ENCODE results near the gene PLXDC2.

Gene PLXDC2

DNA sequence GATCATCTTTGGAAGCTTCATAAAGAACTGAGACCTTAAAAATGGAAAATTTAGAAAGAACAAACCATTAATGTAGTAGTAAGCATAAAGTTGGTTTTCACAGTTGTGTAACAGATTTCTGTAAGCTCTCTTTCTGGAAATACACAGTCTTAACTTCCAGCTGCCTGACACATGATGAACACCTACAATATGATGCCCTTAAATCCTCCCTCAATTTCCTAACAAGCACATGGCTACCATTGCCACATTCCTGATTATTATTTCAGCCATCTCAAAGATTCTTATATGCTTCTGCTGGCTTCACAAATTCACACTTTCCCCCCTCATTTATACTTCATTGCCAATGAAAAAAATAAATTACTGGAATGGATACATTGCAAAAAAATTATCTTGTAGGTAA is 49.4 kb downstream of the PLXDC2 start:
- H3K4me3 ChIP-seq (ENCODE audit: control insufficient read depth, low read depth, low read length): no peak overlapping the region
- TF ChIP-seq, protein P1, sequence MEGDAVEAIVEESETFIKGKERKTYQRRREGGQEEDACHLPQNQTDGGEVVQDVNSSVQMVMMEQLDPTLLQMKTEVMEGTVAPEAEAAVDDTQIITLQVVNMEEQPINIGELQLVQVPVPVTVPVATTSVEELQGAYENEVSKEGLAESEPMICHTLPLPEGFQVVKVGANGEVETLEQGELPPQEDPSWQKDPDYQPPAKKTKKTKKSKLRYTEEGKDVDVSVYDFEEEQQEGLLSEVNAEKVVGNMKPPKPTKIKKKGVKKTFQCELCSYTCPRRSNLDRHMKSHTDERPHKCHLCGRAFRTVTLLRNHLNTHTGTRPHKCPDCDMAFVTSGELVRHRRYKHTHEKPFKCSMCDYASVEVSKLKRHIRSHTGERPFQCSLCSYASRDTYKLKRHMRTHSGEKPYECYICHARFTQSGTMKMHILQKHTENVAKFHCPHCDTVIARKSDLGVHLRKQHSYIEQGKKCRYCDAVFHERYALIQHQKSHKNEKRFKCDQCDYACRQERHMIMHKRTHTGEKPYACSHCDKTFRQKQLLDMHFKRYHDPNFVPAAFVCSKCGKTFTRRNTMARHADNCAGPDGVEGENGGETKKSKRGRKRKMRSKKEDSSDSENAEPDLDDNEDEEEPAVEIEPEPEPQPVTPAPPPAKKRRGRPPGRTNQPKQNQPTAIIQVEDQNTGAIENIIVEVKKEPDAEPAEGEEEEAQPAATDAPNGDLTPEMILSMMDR (IDR thresholded peaks at IDR 0.05; ENCODE audit: control insufficient read depth, insufficient read depth, low read depth, low read length, missing control alignments): no peak

DNA sequence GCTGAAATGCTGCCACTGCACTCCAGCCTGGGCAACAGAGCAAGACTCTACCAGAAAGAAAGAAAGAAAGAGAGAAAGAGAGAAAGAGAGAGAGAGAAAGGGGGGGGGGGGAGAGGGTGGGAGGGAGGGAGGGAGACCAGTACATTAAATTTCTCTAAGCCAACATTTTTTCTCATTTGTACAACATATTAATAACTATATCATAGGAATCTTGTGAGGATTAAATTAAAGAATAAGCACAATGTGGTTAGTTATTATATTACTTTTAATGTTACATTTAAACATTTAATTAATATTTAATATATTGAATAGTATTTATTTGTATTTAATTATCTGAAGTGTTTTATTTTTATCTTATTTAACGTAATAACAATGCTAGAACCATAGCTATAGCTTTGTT is 53.1 kb downstream of the PLXDC2 start:
- TF ChIP-seq, protein P1 (IDR thresholded peaks at IDR 0.05; ENCODE audit: control insufficient read depth, insufficient read depth, low read depth, low read length, missing control alignments): no peak
- no peak for DNase-seq (ENCODE audit: low read depth)
- H3K4me3 ChIP-seq (ENCODE audit: control insufficient read depth, low read depth, low read length): no peak overlapping the region

More for the DNA sequence above, 49.4 kb downstream of the PLXDC2 start:
- no peak for DNase-seq (ENCODE audit: low read depth)

DNA sequence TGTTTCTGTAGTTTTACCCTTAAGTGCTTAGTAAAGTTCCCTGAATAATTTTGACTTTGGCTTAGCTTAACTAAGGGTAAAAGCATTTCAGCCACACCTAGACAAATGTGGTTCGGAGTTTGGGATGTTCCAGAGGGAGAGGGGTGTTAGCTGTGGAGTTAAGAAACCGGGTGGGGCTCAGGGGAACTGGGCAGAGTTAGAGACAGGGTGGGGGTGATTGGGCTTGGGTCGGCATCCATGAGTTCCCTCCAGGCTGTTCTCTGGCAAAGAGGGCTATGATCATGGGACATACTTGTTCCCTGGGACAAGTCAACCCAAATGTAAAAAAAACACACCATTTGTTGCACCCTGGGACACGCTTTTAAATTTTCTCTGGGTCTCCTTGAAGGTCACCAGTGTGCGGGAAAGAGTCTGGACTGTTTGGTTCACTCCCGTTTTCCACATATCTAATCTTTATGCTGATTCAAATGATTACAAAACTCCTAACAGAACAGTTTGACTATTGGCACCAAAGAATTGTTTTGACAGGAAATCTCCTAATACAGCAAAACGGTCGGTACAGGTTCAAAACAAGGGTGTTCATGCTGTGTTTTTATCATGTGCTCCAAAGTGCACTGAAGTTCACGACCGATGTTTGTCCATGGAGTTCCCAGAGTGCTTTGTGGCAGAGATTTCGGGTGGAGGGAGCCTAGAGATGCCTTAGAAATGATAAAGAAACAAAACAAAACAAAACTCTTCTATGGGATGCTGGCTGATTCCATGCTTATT is 56.5 kb downstream of the PLXDC2 start:
- TF ChIP-seq, protein P1 (IDR thresholded peaks at IDR 0.05; ENCODE audit: control insufficient read depth, insufficient read depth, low read depth, low read length, missing control alignments): no peak
- no peak overlapping the region for H3K4me3 ChIP-seq (ENCODE audit: control insufficient read depth, low read depth, low read length)
- no peak for DNase-seq (ENCODE audit: low read depth)

DNA sequence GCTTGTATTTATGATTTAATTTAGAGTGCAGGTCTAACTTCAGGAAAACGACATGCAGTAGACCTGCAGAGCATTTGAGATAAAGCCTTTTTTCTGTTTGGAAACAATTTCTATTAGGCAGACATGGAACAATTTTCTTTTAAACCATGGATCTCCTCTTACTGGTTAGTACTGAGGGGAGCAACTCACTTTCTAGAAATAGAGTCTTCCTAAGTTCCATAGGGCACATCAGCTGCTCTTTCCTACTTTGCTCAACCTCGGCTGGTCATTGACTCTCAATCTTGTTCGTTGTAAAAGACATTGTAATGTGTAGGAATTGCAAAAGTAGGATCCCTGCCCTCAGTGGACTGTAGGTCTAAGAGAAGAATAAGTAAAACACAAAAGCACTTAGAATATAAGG is 58.0 kb downstream of the PLXDC2 start:
- no peak overlapping the region for H3K4me3 ChIP-seq (ENCODE audit: control insufficient read depth, low read depth, low read length)
- TF ChIP-seq, protein P1 (IDR thresholded peaks at IDR 0.05; ENCODE audit: control insufficient read depth, insufficient read depth, low read depth, low read length, missing control alignments): no peak
- DNase-seq (ENCODE audit: low read depth): no peak

DNA sequence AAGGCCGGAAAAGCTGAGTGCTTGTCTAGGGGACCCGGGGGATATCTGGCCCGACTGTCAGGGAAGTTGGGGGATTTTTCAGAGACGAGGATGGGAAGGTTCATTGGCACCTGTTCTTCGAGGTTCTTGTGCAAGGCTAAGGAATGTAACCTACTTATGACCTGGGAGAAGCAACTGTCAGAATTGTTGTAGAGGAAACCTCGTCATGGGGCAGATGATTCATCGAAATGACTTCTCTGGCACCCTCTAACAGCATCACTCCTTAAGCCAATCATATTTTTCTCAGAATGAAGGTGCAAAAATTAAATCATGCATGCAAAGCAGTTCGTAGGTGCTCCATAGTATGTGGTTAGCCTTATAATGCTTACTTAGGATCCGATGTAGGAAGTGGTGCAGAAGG is 58.6 kb downstream of the PLXDC2 start:
- DNase-seq (ENCODE audit: low read depth): no peak
- no peak overlapping the region for H3K4me3 ChIP-seq (ENCODE audit: control insufficient read depth, low read depth, low read length)
- TF ChIP-seq, protein P1 (IDR thresholded peaks at IDR 0.05; ENCODE audit: control insufficient read depth, insufficient read depth, low read depth, low read length, missing control alignments): no peak

DNA sequence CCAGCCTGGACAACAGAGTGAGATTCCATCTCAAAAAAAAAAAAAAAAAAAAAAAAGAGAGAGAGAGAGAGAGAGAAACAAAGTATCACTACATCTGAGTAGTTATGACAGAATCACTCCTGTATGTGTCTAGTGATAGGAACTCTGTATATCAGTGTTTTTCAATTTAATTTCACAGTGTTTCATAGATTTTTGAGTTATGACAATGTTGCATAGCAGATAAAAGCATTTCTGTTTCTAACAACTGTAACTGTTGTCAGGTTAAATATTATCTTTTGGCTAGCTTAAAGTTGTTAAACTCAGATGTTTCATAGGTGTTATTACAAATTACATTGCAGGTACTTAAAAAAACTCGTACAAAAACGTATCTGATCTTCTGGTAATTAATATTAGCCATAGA is 60.3 kb downstream of the PLXDC2 start:
- TF ChIP-seq, protein P1 (IDR thresholded peaks at IDR 0.05; ENCODE audit: control insufficient read depth, insufficient read depth, low read depth, low read length, missing control alignments): no peak
- H3K4me3 ChIP-seq (ENCODE audit: control insufficient read depth, low read depth, low read length): no peak overlapping the region
- no peak for DNase-seq (ENCODE audit: low read depth)
